ENCODE data around the gene NDST1. TPM values are rescaled to one million over a fixed set of nuclear protein-coding genes. Genes with fewer than 3 reads are reported as not detected.
A peak's percentile ranks its signal among the peaks of the same experiment; 100 is the strongest.

The NDST1 gene
- total and polyA plus RNA-seq, 2 donors (not counting 3 experiments of a cell fraction or from before 2014, with no cell fraction given), result 38.6 to 102 TPM

DNA sequence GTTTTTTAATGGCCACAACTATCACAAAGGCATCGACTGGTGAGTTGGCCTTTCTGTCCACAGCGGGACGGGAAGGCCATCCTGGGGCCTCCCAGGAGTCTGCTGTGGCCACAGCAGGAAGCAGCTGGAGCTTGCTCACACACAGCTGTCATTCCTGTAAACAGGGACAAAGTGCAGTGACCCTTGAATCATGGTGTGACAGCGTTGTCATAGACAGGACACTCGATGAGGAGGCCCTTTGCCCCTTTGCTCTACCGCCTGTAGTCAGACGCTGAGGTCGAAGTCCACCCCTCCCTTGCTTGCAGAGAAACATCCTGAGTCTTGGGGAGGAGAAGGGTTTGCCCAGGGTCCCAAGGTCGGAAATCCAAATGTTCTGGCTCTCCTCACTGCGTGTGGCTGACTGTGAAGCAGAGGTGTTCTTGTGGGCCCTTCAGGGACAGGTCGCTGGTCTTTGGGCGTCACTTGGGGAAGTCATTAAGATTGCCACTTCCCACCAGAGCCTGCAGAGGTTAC, 35.1 kb downstream of the NDST1 start:
- H3K4me2 ChIP-seq (ENCODE audit: insufficient read depth, low read length), result no peak overlapping the region
- no TSS peak for BruUV-seq (replicated peaks)
- no peaks in the 10 kb centered on the region for H4K20me1 ChIP-seq (replicated peaks; ENCODE audit: control insufficient read depth, extremely low read depth, insufficient read depth, low read length)
- FAIRE-seq (peak; percentile 72), DNase-seq (ENCODE audit: low read depth, low spot score) (peak; percentile 58)
- H3K27me3 ChIP-seq (ENCODE audit: control insufficient read depth in 2 of 2, insufficient read depth in 2 of 2, low read length in 2 of 2), result no peaks in the 10 kb centered on the region
- H2AFZ ChIP-seq (ENCODE audit: low read depth, low read length), result no peak overlapping the region
- H3K9me1 ChIP-seq (replicated peaks; ENCODE audit: control insufficient read depth, extremely low read depth, insufficient read depth, low read length), result no peaks in the 10 kb centered on the region
- TF ChIP-seq, protein P1, sequence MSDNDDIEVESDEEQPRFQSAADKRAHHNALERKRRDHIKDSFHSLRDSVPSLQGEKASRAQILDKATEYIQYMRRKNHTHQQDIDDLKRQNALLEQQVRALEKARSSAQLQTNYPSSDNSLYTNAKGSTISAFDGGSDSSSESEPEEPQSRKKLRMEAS (IDR thresholded peaks at IDR 0.05; ENCODE audit: insufficient read depth, insufficient read length), result no peak
- no peak for TF ChIP-seq POLR2A (IDR thresholded peaks at IDR 0.05; ENCODE audit: low read depth, low read length)
- peak; percentile 67 for TF ChIP-seq FOS (IDR thresholded peaks at IDR 0.05; ENCODE audit: borderline replicate concordance, insufficient read depth, low read length)
- no peak for TF ChIP-seq EZH2 (IDR thresholded peaks at IDR 0.05; ENCODE audit: borderline replicate concordance, low read depth, low read length, severe bottlenecking)
- peak; percentile 34 for TF ChIP-seq POLR2AphosphoS5 (IDR thresholded peaks at IDR 0.05; ENCODE audit: insufficient read depth, low read depth, low read length)
- peak; percentile 26 for TF ChIP-seq JUN (IDR thresholded peaks at IDR 0.05; ENCODE audit: borderline replicate concordance, insufficient read depth, insufficient read length, low read depth)
- no peak for TF ChIP-seq MYC (IDR thresholded peaks at IDR 0.05; ENCODE audit: low read depth, low read length)
- no peak for TF ChIP-seq GATA2 (IDR thresholded peaks at IDR 0.05; ENCODE audit: insufficient read depth, insufficient read length, low read depth, low read length)
- TF ChIP-seq, protein P2, sequence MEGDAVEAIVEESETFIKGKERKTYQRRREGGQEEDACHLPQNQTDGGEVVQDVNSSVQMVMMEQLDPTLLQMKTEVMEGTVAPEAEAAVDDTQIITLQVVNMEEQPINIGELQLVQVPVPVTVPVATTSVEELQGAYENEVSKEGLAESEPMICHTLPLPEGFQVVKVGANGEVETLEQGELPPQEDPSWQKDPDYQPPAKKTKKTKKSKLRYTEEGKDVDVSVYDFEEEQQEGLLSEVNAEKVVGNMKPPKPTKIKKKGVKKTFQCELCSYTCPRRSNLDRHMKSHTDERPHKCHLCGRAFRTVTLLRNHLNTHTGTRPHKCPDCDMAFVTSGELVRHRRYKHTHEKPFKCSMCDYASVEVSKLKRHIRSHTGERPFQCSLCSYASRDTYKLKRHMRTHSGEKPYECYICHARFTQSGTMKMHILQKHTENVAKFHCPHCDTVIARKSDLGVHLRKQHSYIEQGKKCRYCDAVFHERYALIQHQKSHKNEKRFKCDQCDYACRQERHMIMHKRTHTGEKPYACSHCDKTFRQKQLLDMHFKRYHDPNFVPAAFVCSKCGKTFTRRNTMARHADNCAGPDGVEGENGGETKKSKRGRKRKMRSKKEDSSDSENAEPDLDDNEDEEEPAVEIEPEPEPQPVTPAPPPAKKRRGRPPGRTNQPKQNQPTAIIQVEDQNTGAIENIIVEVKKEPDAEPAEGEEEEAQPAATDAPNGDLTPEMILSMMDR (IDR thresholded peaks at IDR 0.05; ENCODE audit: extremely low read depth in 1 of 2, insufficient read depth in 1 of 2, low read depth in 1 of 2, low read length in 2 of 2), result no peak
- peaks cover 3 to 43% of the 10 kb centered on the region in 2 experiments for H3K36me3 ChIP-seq (ENCODE audit: control insufficient read depth in 2 of 2, extremely low read depth in 1 of 2, insufficient read depth in 2 of 2, low read length in 2 of 2)
- no peak overlapping the region for H3K9ac ChIP-seq (replicated peaks; ENCODE audit: extremely low read depth, insufficient read depth, low read length)
- H3K4me1 ChIP-seq (ENCODE audit: control insufficient read depth, extremely low read depth, insufficient read depth, low read length), result peaks cover 20% of the 10 kb centered on the region
- H3K79me2 ChIP-seq (ENCODE audit: control insufficient read depth, insufficient read depth, low read length), result no peaks in the 10 kb centered on the region
- ChIA-PET POLR2A (no interaction called here), CTCF (interaction anchor here (1.1 to 9.3 kb wide), 4 partner anchors 10 to 84 kb away, joined by 3 to 168 read pairs (median 6); no protein-coding TSS in a partner anchor)
- dilution Hi-C loops (cut with MboI; ENCODE audit: extremely low pct_ligation_motif_present, low sequenced_read_pairs) (no loop called here), intact Hi-C loops (cut with micrococcal nuclease) (no loop called here)
- no peaks in the 10 kb centered on the region for H3K9me3 ChIP-seq (replicated peaks; ENCODE audit: control insufficient read depth, insufficient read depth, low read length)
- no peak overlapping the region for H3K4me3 ChIP-seq (replicated peaks in 1 of 3; ENCODE audit: insufficient read depth in 1 of 3, low read depth in 1 of 3, low read length in 3 of 3)
- peak overlapping the region; percentile 39 for H3K27ac ChIP-seq (ENCODE audit: insufficient read depth, low read depth, low read length)

Data from endothelial cell of umbilical vein (primary cell).